IPS-18c (cell line): Measurements from ENCODE around the gene PDK3.

ENCODE experiments used
- H3K4me3 ChIP-seq: 2 replicates; pipeline ENCODE4 v1.7.0; 2013; ENCODE audit warnings: low read depth, mild to moderate bottlenecking, low read length, moderate library complexity; ENCODE audit not compliant: insufficient read depth
- H3K9me3 ChIP-seq: one replicate; pipeline ENCODE4 v1.6.1; 2013; ENCODE audit warnings: mild to moderate bottlenecking, low read length, moderate library complexity; ENCODE audit not compliant: control insufficient read depth, insufficient read depth

The PDK3 gene

GRCh38 chrX:24464836-24465531 is at the start of gene PDK3:
Gene PDK3, plus strand, starts transcription at chrX:24465286. Its CDS starts 170 bp downstream, at chrX:24465456.
- peak within 1 kb of the TSS; percentile 73 for H3K4me3 ChIP-seq
- H3K9me3 ChIP-seq = peaks cover 2% of the 10 kb centered on the region

- Histone ChIP-seq H3K9me3 (no peaks in the 10 kb centered on the region), H3K4me3 (no peak overlapping the region)
Measured at GRCh38 chrX:24415921-24416320, 49.2 kb upstream of the PDK3 start.

- Histone ChIP-seq H3K4me3 (no peak overlapping the region), H3K9me3 (peaks cover 3% of the 10 kb centered on the region)
Measured at GRCh38 chrX:24423960-24424359, 41.1 kb upstream of the PDK3 start.

GRCh38 chrX:24424948-24425347 is 40.1 kb upstream of the PDK3 start:
- H3K4me3 ChIP-seq = no peak overlapping the region
- peaks cover 3% of the 10 kb centered on the region for H3K9me3 ChIP-seq

GRCh38 chrX:24425806-24426205 is 39.3 kb upstream of the PDK3 start:
- H3K9me3 ChIP-seq = peaks cover 3% of the 10 kb centered on the region
- H3K4me3 ChIP-seq = no peak overlapping the region

- Histone ChIP-seq H3K4me3 (no peak overlapping the region), H3K9me3 (no peaks in the 10 kb centered on the region)
Measured at GRCh38 chrX:24426340-24426913, 38.7 kb upstream of the PDK3 start.

GRCh38 chrX:24426921-24427746 is 38.0 kb upstream of the PDK3 start:
- H3K9me3 ChIP-seq = no peaks in the 10 kb centered on the region
- no peak overlapping the region for H3K4me3 ChIP-seq

GRCh38 chrX:24427747-24428019 is 37.4 kb upstream of the PDK3 start:
- no peaks in the 10 kb centered on the region for H3K9me3 ChIP-seq

GRCh38 chrX:24428516-24428915 is 36.6 kb upstream of the PDK3 start:
- Histone ChIP-seq H3K4me3 (no peak overlapping the region), H3K9me3 (no peaks in the 10 kb centered on the region)

More at GRCh38 chrX:24427747-24428019, 37.4 kb upstream of the PDK3 start:
- H3K4me3 ChIP-seq = no peak overlapping the region

- Histone ChIP-seq H3K9me3 (no peaks in the 10 kb centered on the region), H3K4me3 (no peak overlapping the region)
Measured at GRCh38 chrX:24435060-24435459, 30.0 kb upstream of the PDK3 start.

GRCh38 chrX:24443918-24444317 is 21.2 kb upstream of the PDK3 start:
- no peaks in the 10 kb centered on the region for H3K9me3 ChIP-seq
- no peak overlapping the region for H3K4me3 ChIP-seq

GRCh38 chrX:24444645-24445044 is 20.4 kb upstream of the PDK3 start:
- H3K4me3 ChIP-seq = no peak overlapping the region

GRCh38 chrX:24448762-24449250 is 16.3 kb upstream of the PDK3 start:
- H3K4me3 ChIP-seq = no peak overlapping the region
- peaks cover 2% of the 10 kb centered on the region for H3K9me3 ChIP-seq

More at GRCh38 chrX:24444645-24445044, 20.4 kb upstream of the PDK3 start:
- no peaks in the 10 kb centered on the region for H3K9me3 ChIP-seq

GRCh38 chrX:24463077-24463476 is 2.0 kb upstream of the PDK3 start:
- peaks cover 2% of the 10 kb centered on the region for H3K9me3 ChIP-seq
- no peak overlapping the region for H3K4me3 ChIP-seq

- Histone ChIP-seq H3K9me3 (peaks cover 2% of the 10 kb centered on the region), H3K4me3 (peak overlapping the region; percentile 73)
Measured at GRCh38 chrX:24464498-24464835, 619 bp upstream of the PDK3 start.

GRCh38 chrX:24465532-24465865 is 413 bp downstream of the PDK3 start:
- H3K4me3 ChIP-seq = peak overlapping the region; percentile 73
- H3K9me3 ChIP-seq = peaks cover 2% of the 10 kb centered on the region

- Histone ChIP-seq H3K4me3 (peak overlapping the region; percentile 73; the same call in 1 of the 2 replicates), H3K9me3 (peaks cover 2% of the 10 kb centered on the region)
Measured at GRCh38 chrX:24466025-24466424, 939 bp downstream of the PDK3 start.

GRCh38 chrX:24468245-24468644 is 3.2 kb downstream of the PDK3 start:
- peaks cover 2% of the 10 kb centered on the region for H3K9me3 ChIP-seq

More at GRCh38 chrX:24468245-24468644, 3.2 kb downstream of the PDK3 start:
- no peak overlapping the region for H3K4me3 ChIP-seq
